Smooth muscle cell (in vitro differentiated cells): ENCODE measurements around the gene CCS. TPM values are rescaled to one million over a fixed set of nuclear protein-coding genes. Genes with fewer than 3 reads are reported as not detected.

Experiments used
- DNase-seq: peaks from one replicate; lab custom pipeline; 2025; ENCODE audit not compliant: unreplicated experiment; lab: John Stamatoyannopoulos, UW
- H2AFZ ChIP-seq: fragments of 200-600 bp; sonication (generic); 2 replicates; pipeline ENCODE4 v1.6.0; 2016; ENCODE audit warnings: antibody characterized with exemption, low read depth, mild to moderate bottlenecking
- H3F3A ChIP-seq: fragments of 200-600 bp; sonication (generic); 2 replicates; pipeline ENCODE4 v1.6.0; 2017; ENCODE audit warnings: antibody characterized with exemption, low read depth
- H3K27ac ChIP-seq: fragments of 200-600 bp; sonication (generic); 2 replicates; pipeline ENCODE4 v1.5.1; 2016; ENCODE audit warnings: low read depth, mild to moderate bottlenecking
- H3K27me3 ChIP-seq: fragments of 200-600 bp; sonication (generic); 2 replicates; pipeline ENCODE4 v1.6.1; 2016; ENCODE audit warnings: low read depth, mild to moderate bottlenecking
- H3K36me3 ChIP-seq: fragments of 200-600 bp; sonication (generic); 2 replicates; pipeline ENCODE4 v1.5.1; 2016; ENCODE audit warnings: low read depth
- H3K4me1 ChIP-seq: fragments of 200-600 bp; sonication (generic); 2 replicates; pipeline ENCODE4 v1.5.1; 2016; ENCODE audit warnings: low read depth
- H3K4me2 ChIP-seq: fragments of 200-600 bp; sonication (generic); 2 replicates; pipeline ENCODE4 v1.6.0; 2016; ENCODE audit warnings: mild to moderate bottlenecking
- H3K4me3 ChIP-seq: fragments of 200-600 bp; sonication (generic); 2 replicates; pipeline ENCODE4 v1.5.1; 2016; ENCODE audit warnings: mild to moderate bottlenecking
- H3K79me2 ChIP-seq: fragments of 200-600 bp; sonication (generic); 2 replicates; pipeline ENCODE4 v1.6.0; 2016; ENCODE audit warnings: low read depth, mild to moderate bottlenecking
- H3K9ac ChIP-seq: fragments of 200-600 bp; sonication (generic); 2 replicates; pipeline ENCODE4 v1.6.0; 2016; ENCODE audit warnings: low read depth
- H3K9me3 ChIP-seq: fragments of 200-600 bp; sonication (generic); replicated peaks from 2 replicates; pipeline ENCODE4 v1.5.1; 2016; ENCODE audit warnings: low read depth
- H4K20me1 ChIP-seq: fragments of 200-600 bp; sonication (generic); 2 replicates; pipeline ENCODE4 v1.6.0; 2016; ENCODE audit warnings: low read depth
- WGBS: methylation state at CpG from one replicate; pipeline ENCODE4 v1.1.7; 2016; ENCODE audit warnings: low lambda C conversion rate; 5-methylcytosine and 5-hydroxymethylcytosine counted together
- polyA plus RNA-seq: library from polyadenylated mRNA; unstranded; fragments of >200 nt; fragmentation: Nextera tagmentation; extraction: Ambion mirVana; gene quantifications from 2 replicates; pipeline ENCODE4 v1.2.1, GENCODE V29; 2016
- total RNA-seq: library from RNA; depleted of rRNA; stranded (reverse); fragments of >200 nt; gene quantifications from 2 replicates; pipeline ENCODE4 v1.2.3, GENCODE V29; 2014
- TF ChIP-seq, protein P1 (sequence below): fragments of 200-600 bp; sonication (generic); IDR thresholded peaks from 2 replicates; pipeline ENCODE4 v1.5.1; 2017; ENCODE audit warnings: borderline replicate concordance, mild to moderate bottlenecking, antibody characterized with exemption; ENCODE audit not compliant: insufficient read depth, poor library complexity, severe bottlenecking

Gene CCS
- total and polyA plus RNA-seq, 2 experiments from 2014 or later: 29.2 to 104 TPM

DNA sequence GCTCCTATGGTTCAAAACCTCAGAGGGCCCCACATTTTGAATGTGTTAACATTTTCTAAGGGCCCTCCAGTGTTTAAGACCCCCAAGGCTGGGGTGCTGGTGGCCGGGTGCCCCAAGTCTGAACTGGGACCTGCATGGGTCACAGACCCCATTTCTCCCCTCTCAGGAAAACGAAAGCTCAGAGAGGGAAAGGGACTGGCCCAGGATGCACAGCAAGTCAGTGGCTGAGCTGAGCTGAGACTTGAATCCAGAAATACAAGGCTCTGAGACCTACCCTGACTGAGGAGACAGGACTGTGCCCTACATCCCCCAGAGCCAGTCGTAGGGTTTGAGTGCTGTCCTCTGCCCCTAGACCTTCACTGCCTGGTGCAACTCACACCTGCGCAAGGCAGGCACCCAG lies 42.1 kb upstream of the CCS start:
- H4K20me1 ChIP-seq: no peaks in the 10 kb centered on the region
- H3K79me2 ChIP-seq: no peaks in the 10 kb centered on the region
- H3K9ac ChIP-seq: no peak overlapping the region
- no peak overlapping the region for H3K27ac ChIP-seq
- DNase-seq: no peak
- 91% methylated on average over 4 of the region's 4 CpGs for WGBS
- no peak overlapping the region for H3K4me2 ChIP-seq
- H3K27me3 ChIP-seq: no peaks in the 10 kb centered on the region
- peaks cover 5% of the 10 kb centered on the region for H3K4me1 ChIP-seq
- no peaks in the 10 kb centered on the region for H3K36me3 ChIP-seq
- no peak overlapping the region for H3K4me3 ChIP-seq
- peaks cover 17% of the 10 kb centered on the region for H3F3A ChIP-seq
- TF ChIP-seq, protein P1, sequence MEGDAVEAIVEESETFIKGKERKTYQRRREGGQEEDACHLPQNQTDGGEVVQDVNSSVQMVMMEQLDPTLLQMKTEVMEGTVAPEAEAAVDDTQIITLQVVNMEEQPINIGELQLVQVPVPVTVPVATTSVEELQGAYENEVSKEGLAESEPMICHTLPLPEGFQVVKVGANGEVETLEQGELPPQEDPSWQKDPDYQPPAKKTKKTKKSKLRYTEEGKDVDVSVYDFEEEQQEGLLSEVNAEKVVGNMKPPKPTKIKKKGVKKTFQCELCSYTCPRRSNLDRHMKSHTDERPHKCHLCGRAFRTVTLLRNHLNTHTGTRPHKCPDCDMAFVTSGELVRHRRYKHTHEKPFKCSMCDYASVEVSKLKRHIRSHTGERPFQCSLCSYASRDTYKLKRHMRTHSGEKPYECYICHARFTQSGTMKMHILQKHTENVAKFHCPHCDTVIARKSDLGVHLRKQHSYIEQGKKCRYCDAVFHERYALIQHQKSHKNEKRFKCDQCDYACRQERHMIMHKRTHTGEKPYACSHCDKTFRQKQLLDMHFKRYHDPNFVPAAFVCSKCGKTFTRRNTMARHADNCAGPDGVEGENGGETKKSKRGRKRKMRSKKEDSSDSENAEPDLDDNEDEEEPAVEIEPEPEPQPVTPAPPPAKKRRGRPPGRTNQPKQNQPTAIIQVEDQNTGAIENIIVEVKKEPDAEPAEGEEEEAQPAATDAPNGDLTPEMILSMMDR: no peak
- H2AFZ ChIP-seq: no peak overlapping the region
- no peaks in the 10 kb centered on the region for H3K9me3 ChIP-seq

DNA sequence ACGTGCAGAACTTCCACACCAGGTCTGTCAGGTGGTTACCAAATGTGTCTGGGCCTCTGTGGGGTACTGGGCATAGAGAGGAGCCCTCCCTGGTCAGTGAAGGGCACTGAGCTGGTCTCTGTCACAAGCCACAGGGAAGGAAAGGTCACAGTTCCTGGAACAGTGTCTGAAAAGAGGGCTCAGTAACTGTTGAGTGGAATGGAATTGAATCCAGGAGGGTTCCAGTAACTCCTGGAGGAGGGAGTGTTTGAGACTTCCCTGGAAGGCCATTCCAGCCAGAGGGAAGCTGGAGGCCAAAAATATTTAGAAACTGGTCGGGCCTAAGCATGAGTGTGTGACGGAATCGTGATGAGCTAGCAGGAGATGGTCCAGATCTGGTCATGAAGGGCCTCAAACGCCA lies 38.4 kb upstream of the CCS start:
- TF ChIP-seq, protein P1: no peak
- Histone ChIP-seq H3K9me3 (no peaks in the 10 kb centered on the region), H3K36me3 (no peaks in the 10 kb centered on the region), H3F3A (no peaks in the 10 kb centered on the region), H3K27me3 (no peaks in the 10 kb centered on the region), H3K79me2 (no peaks in the 10 kb centered on the region), H4K20me1 (no peaks in the 10 kb centered on the region), H3K27ac (no peak overlapping the region), H2AFZ (no peak overlapping the region), H3K4me1 (no peaks in the 10 kb centered on the region), H3K4me3 (no peak overlapping the region), H3K4me2 (no peak overlapping the region), H3K9ac (no peak overlapping the region)
- 93% methylated on average over 5 of the region's 5 CpGs for WGBS
- DNase-seq: no peak

DNA sequence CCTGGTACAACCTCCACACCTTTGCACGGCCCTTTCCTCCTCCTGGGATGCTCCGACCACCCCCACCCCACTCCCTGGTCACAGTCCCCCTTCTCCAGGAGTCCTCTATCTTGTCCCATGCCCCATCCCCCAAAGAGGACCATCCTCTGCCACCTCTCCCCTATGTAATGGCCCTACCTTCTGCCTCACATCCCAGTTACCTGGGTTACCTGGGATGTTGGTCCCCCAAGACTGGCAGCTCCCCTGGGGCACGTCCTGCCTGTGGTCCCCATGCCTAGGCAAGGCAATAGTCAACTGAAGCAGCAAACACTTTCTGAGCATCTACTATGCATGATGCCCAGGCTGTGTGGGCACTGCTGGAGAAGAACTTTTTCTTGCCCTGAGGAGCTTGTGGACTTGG lies 37.6 kb upstream of the CCS start:
- Histone ChIP-seq H4K20me1 (no peaks in the 10 kb centered on the region), H3K27me3 (no peaks in the 10 kb centered on the region), H3K36me3 (no peaks in the 10 kb centered on the region), H3K4me3 (no peak overlapping the region), H3K27ac (no peak overlapping the region), H3K9me3 (no peaks in the 10 kb centered on the region), H3F3A (no peaks in the 10 kb centered on the region), H3K4me1 (no peaks in the 10 kb centered on the region), H2AFZ (no peak overlapping the region), H3K9ac (no peak overlapping the region), H3K4me2 (no peak overlapping the region), H3K79me2 (no peaks in the 10 kb centered on the region)
- TF ChIP-seq, protein P1: no peak
- 71% methylated on average over 2 of the region's 3 CpGs for WGBS
- no peak for DNase-seq

DNA sequence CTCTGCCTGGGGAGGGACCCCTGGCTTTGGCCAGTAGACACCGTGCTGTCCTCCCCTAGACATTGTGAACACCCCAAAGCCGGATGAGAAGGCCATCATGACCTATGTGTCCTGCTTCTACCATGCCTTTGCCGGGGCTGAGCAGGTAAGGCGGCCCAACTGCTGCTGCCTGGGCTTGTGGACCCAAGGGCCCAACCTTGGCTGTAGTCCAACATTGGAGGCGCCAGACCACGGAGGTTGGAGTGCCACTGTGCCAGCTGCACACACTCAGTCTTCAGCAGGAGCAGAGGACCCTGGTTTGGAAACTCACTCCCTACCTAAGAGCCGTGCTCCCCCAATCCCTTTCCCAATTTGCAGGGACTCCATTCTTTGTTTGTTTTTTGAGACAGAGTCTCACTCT lies 36.9 kb upstream of the CCS start:
- no peak overlapping the region for H3K27ac ChIP-seq
- DNase-seq: no peak

More for the DNA sequence above, 36.9 kb upstream of the CCS start:
- TF ChIP-seq, protein P1: no peak
- Histone ChIP-seq H2AFZ (no peak overlapping the region), H3K79me2 (no peaks in the 10 kb centered on the region), H3K4me3 (no peak overlapping the region), H3K36me3 (no peaks in the 10 kb centered on the region), H3K4me2 (no peak overlapping the region), H4K20me1 (no peaks in the 10 kb centered on the region), H3K4me1 (no peaks in the 10 kb centered on the region), H3K9ac (no peak overlapping the region), H3K27me3 (no peaks in the 10 kb centered on the region), H3K9me3 (no peaks in the 10 kb centered on the region), H3F3A (no peaks in the 10 kb centered on the region)
- WGBS: 95% methylated on average over 7 of the region's 7 CpGs
